HCT116 (cell line): ENCODE results near the gene GPR39. TPM values are rescaled to one million over a fixed set of nuclear protein-coding genes. Genes with fewer than 3 reads are reported as not detected.

Experiments used
- ATAC-seq: fragments of 200-7000 bp; cut with Tn5 transposase; 2 replicates; pipeline ENCODE4 v1.9.1; 2020; ENCODE audit warnings: mild to moderate bottlenecking, moderate library complexity
- BruUV-seq: library from RNA; stranded (reverse); fragments of 400-500 nt; replicated peaks from 2 replicates; lab custom pipeline; 2021; lab: Mats Ljungman, UMichigan
- CTCF ChIA-PET: fragments of 300-600 bp; sonication (Branson Sonifier 250); formaldehyde crosslinking; loops from one replicate; lab custom pipeline; 2021; ENCODE audit warnings: antibody characterized with exemption; lab: Charles Lee
- POLR2A ChIA-PET: fragments of 300-600, 350-600 bp; sonication (Branson Sonifier 250); formaldehyde crosslinking; loops from one replicate; lab custom pipeline; 2021; ENCODE audit warnings: antibody characterized with exemption; lab: Charles Lee
- RAD21 ChIA-PET, 2 experiments: fragments of 300-600 bp; sonication (Branson Sonifier 250); formaldehyde crosslinking; loops; one replicate each; lab custom pipeline; 2023; ENCODE audit warnings: low total read pairs in 2 of 2; ENCODE audit not compliant: uncharacterized antibody in 2 of 2, unreplicated experiment in 2 of 2, low non-redundant PET in 1 of 2; lab: Charles Lee
- DNase-seq: peaks from one replicate; pipeline ENCODE4 v3.0.0-alpha.2; 2010; ENCODE audit warnings: low read depth, low spot score
- H2AFZ ChIP-seq: fragments of 200-600 bp; shearing (Covaris generic), sonication (generic); 2 replicates; pipeline ENCODE4 v1.6.1; 2017; ENCODE audit warnings: low read depth, mixed run types, mixed read lengths, antibody characterized with exemption, low read length; ENCODE audit not compliant: poor library complexity, severe bottlenecking
- H3K27ac ChIP-seq: 2 replicates; pipeline ENCODE4 v1.5.1; 2012; ENCODE audit warnings: low read depth, low read length
- H3K27me3 ChIP-seq: fragments of 200-600 bp; sonication (generic); 2 replicates; pipeline ENCODE4 v1.6.1; 2016; ENCODE audit warnings: mixed run types, low read length, mixed read lengths; ENCODE audit not compliant: insufficient read depth
- H3K36me3 ChIP-seq, 2 experiments: fragments of 200-500 bp in 1 of 2; fragments of 200-600 bp in 1 of 2; sonication (Bioruptor generic) in 1 of 2; sonication (generic) in 1 of 2; 2 replicates each; pipeline versions ENCODE4 v1.5.1 to v1.6.1; 2014 to 2016; ENCODE audit warnings: low read length in 2 of 2, inconsistent platforms in 1 of 2, mixed read lengths in 1 of 2, mixed run types in 1 of 2; ENCODE audit not compliant: insufficient read depth in 2 of 2, control insufficient read depth in 1 of 2
- H3K4me1 ChIP-seq, 2 experiments: fragments of 200-600 bp in 1 of 2; sonication (generic) in 1 of 2; 2 replicates each; pipeline versions ENCODE4 v1.5.1 to v1.6.1; 2012 to 2017; ENCODE audit warnings: low read length in 2 of 2, inconsistent platforms in 1 of 2, mild to moderate bottlenecking in 1 of 2, mixed read lengths in 1 of 2, mixed run types in 1 of 2, moderate library complexity in 1 of 2; ENCODE audit not compliant: insufficient read depth in 2 of 2, control insufficient read depth in 1 of 2
- H3K4me2 ChIP-seq: fragments of 200-600 bp; sonication (generic); 2 replicates; pipeline ENCODE4 v1.6.1; 2017; ENCODE audit warnings: mixed run types, low read length, mixed read lengths
- H3K4me3 ChIP-seq, 2 experiments: fragments of 200-600 bp in 1 of 2; sonication (generic) in 1 of 2; replicated peaks in 1 of 2; 2 replicates each; pipeline ENCODE4 v1.5.1; 2011 to 2016; ENCODE audit warnings: low read length in 2 of 2, control low read depth in 1 of 2, low read depth in 1 of 2, mild to moderate bottlenecking in 1 of 2, mixed read lengths in 1 of 2, mixed run types in 1 of 2
- H3K79me2 ChIP-seq: fragments of 200-600 bp; sonication (generic); 2 replicates; pipeline ENCODE4 v1.6.1; 2017; ENCODE audit warnings: mild to moderate bottlenecking, mixed run types, low read length, moderate library complexity, mixed read lengths; ENCODE audit not compliant: insufficient read depth
- H3K9ac ChIP-seq: fragments of 200-600 bp; sonication (generic); 2 replicates; pipeline ENCODE4 v1.6.1; 2016; ENCODE audit warnings: low read length, mixed read lengths
- H3K9me2 ChIP-seq: fragments of 200-600 bp; sonication (generic), shearing (Covaris generic); 2 replicates; pipeline ENCODE4 v1.6.1; 2017; ENCODE audit warnings: mixed run types, mild to moderate bottlenecking, moderate library complexity; ENCODE audit not compliant: insufficient read depth
- H3K9me3 ChIP-seq, 2 experiments: fragments of 200-500 bp in 1 of 2; fragments of 200-600 bp in 1 of 2; sonication (Bioruptor generic) in 1 of 2; sonication (generic) in 1 of 2; 2 replicates each; pipeline ENCODE4 v1.6.1; 2014 to 2017; ENCODE audit warnings: low read length in 2 of 2, mixed read lengths in 2 of 2, inconsistent platforms in 1 of 2, low read depth in 1 of 2, mild to moderate bottlenecking in 1 of 2, mixed run types in 1 of 2, moderate library complexity in 1 of 2; ENCODE audit not compliant: control insufficient read depth in 1 of 2, insufficient read depth in 1 of 2
- H4K20me1 ChIP-seq: fragments of 200-600 bp; sonication (generic), shearing (Covaris generic); 2 replicates; pipeline ENCODE4 v1.6.1; 2017; ENCODE audit warnings: mixed run types, mild to moderate bottlenecking, moderate library complexity; ENCODE audit not compliant: insufficient read depth
- CBX3 ChIP-seq: IDR thresholded peaks from 2 replicates; pipeline ENCODE4 v1.6.1; 2012; ENCODE audit warnings: low read depth
- CEBPB ChIP-seq: IDR thresholded peaks from 2 replicates; pipeline ENCODE4 v1.6.1; 2012; ENCODE audit warnings: low read depth
- EGR1 ChIP-seq: IDR thresholded peaks from 2 replicates; pipeline ENCODE4 v1.6.1; 2012; ENCODE audit warnings: low read depth
- POLR2A ChIP-seq: IDR thresholded peaks from 2 replicates; pipeline ENCODE4 v1.7.0; 2011; ENCODE audit warnings: borderline replicate concordance; ENCODE audit not compliant: insufficient read depth, insufficient read length; ENCODE audit errors: extremely low read depth
- RAD21 ChIP-seq: IDR thresholded peaks from 2 replicates; pipeline ENCODE4 v1.6.1; 2012; ENCODE audit warnings: low read depth, mild to moderate bottlenecking
- SRF ChIP-seq: IDR thresholded peaks from 2 replicates; pipeline ENCODE4 v1.6.1; 2012; ENCODE audit warnings: low read depth
- intact Hi-C: fragments of 100-400 bp; cut with micrococcal nuclease; formaldehyde crosslinking; loops from 2 replicates; pipeline ENCODE4 v1.10.0; 2022
- total RNA-seq: library from RNA; stranded (reverse); gene quantifications from one replicate; pipeline ENCODE4 v1.2.1, GENCODE V29; 2021; ENCODE audit not compliant: unreplicated experiment
- TF ChIP-seq, protein P1 (sequence below), 3 experiments: fragments of 200-600 bp in 1 of 3; sonication (generic) in 1 of 3; IDR thresholded peaks in 2 of 3; conservative IDR thresholded peaks in 1 of 3; 2 replicates each; pipeline ENCODE4 v1.5.1; 2012 to 2017; ENCODE audit warnings: low read depth in 2 of 3, low read length in 2 of 3, antibody characterized with exemption in 1 of 3, borderline replicate concordance in 1 of 3, control low read depth in 1 of 3, mild to moderate bottlenecking in 1 of 3, mixed read lengths in 1 of 3, mixed run types in 1 of 3, moderate library complexity in 1 of 3; ENCODE audit not compliant: insufficient read depth in 1 of 3

Gene GPR39
- total RNA-seq, 1 experiment from 2014 or later: 5.1 TPM

DNA sequence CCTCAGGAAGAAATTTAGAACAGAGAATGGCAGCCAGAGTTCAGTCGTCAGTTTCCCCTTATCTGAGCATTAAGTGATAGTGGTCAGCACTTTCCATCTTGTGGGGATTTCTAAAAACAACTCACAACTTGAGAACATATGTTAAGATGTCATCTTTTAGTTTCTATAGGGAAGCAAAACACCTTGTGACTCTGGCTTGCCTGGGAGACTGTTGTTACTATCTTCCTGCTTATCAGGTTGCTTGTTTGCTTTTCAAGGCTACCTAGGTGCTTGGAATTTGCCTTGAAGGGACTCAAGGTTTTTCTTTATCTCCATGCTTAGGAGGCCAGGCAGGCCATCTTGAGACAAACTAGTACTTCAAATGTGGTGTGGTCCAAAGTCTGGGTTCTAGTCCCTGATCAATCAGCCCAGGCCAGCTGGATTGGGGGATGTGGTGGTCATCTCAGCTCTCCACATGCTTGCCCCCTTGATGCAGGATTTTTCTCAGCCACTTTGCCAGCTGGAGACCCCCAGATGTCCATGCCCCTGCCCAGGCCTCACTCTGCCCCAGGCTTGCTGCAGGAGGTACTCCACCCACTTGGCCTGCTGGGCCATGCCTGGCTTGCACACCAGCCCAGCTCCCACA, 127.5 kb downstream of the GPR39 start:
- RAD21 ChIA-PET: no interaction called here
- Histone ChIP-seq H3K27ac (no peak overlapping the region), H3K27me3 (no peaks in the 10 kb centered on the region), H3K36me3 (no peaks in the 10 kb centered on the region), H3K9me3 (peaks cover 0 to 3% of the 10 kb centered on the region in 2 experiments; a peak in 2 of 4 replicates), H3K4me2 (no peak overlapping the region), H3K79me2 (no peaks in the 10 kb centered on the region), H3K9ac (no peak overlapping the region), H3K4me3 (no peak overlapping the region), H3K9me2 (no peaks in the 10 kb centered on the region), H3K4me1 (no peaks in the 10 kb centered on the region), H2AFZ (no peak overlapping the region), H4K20me1 (no peaks in the 10 kb centered on the region)
- ATAC-seq: no peak
- CTCF ChIA-PET: no interaction called here
- TF ChIP-seq SRF: no peak
- TF ChIP-seq CEBPB: no peak
- TF ChIP-seq POLR2A: no peak
- TF ChIP-seq EGR1: no peak
- no peak for TF ChIP-seq CBX3
- TF ChIP-seq, protein P1, sequence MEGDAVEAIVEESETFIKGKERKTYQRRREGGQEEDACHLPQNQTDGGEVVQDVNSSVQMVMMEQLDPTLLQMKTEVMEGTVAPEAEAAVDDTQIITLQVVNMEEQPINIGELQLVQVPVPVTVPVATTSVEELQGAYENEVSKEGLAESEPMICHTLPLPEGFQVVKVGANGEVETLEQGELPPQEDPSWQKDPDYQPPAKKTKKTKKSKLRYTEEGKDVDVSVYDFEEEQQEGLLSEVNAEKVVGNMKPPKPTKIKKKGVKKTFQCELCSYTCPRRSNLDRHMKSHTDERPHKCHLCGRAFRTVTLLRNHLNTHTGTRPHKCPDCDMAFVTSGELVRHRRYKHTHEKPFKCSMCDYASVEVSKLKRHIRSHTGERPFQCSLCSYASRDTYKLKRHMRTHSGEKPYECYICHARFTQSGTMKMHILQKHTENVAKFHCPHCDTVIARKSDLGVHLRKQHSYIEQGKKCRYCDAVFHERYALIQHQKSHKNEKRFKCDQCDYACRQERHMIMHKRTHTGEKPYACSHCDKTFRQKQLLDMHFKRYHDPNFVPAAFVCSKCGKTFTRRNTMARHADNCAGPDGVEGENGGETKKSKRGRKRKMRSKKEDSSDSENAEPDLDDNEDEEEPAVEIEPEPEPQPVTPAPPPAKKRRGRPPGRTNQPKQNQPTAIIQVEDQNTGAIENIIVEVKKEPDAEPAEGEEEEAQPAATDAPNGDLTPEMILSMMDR (IDR thresholded peaks at IDR 0.05 in 2 of 3, conservative IDR thresholded peaks at IDR 0.05 in 1 of 3; ENCODE audit: borderline replicate concordance in 1 of 3, insufficient read depth in 1 of 3, low read depth in 2 of 3, low read length in 2 of 3): no peak
- TF ChIP-seq RAD21: no peak
- POLR2A ChIA-PET: no interaction called here
- no TSS peak for BruUV-seq
- no peak for DNase-seq
- intact Hi-C loops: no loop called here
